Neutrophil (primary cell): ENCODE data around the gene TXNDC2.

Source experiments
- H3K27ac ChIP-seq: fragments of 200-600 bp; sonication (generic); 2 replicates; pipeline ENCODE4 v1.5.1; 2016; ENCODE audit warnings: mild to moderate bottlenecking, moderate library complexity
- H3K27me3 ChIP-seq: fragments of 200-600 bp; sonication (generic); 2 replicates; pipeline ENCODE4 v1.6.0; 2016; ENCODE audit warnings: mild to moderate bottlenecking
- H3K36me3 ChIP-seq: fragments of 200-600 bp; sonication (generic); 2 replicates; pipeline ENCODE4 v1.5.1; 2017
- H3K4me1 ChIP-seq, 2 experiments: fragments of 200-600 bp in 1 of 2; sonication (generic) in 1 of 2; 1 replicate in 1 of 2; 2 replicates in 1 of 2; pipeline versions ENCODE4 v1.5.1 to v1.6.1; 2013 to 2016; ENCODE audit warnings: low read depth in 1 of 2, low read length in 1 of 2, mild to moderate bottlenecking in 1 of 2, moderate library complexity in 1 of 2; ENCODE audit not compliant: control insufficient read depth in 1 of 2, insufficient read depth in 1 of 2
- H3K4me3 ChIP-seq, 2 experiments: fragments of 200-600 bp in 1 of 2; sonication (generic) in 1 of 2; 1 replicate in 1 of 2; 2 replicates in 1 of 2; pipeline ENCODE4 v1.5.1; 2013 to 2016; ENCODE audit warnings: low read depth in 1 of 2, low read length in 1 of 2, mild to moderate bottlenecking in 1 of 2, moderate library complexity in 1 of 2
- H3K9me3 ChIP-seq: fragments of 200-600 bp; sonication (generic); 2 replicates; pipeline ENCODE4 v1.5.1; 2016
- TF ChIP-seq, protein P1 (sequence below): fragments of 200-600 bp; sonication (generic); IDR thresholded peaks from 2 replicates; pipeline ENCODE4 v1.5.1; 2016; ENCODE audit warnings: antibody characterized with exemption

TXNDC2 gene

GRCh38 chr18:9867071-9867594 is 18.6 kb upstream of the TXNDC2 start:
- TF ChIP-seq, protein P1, sequence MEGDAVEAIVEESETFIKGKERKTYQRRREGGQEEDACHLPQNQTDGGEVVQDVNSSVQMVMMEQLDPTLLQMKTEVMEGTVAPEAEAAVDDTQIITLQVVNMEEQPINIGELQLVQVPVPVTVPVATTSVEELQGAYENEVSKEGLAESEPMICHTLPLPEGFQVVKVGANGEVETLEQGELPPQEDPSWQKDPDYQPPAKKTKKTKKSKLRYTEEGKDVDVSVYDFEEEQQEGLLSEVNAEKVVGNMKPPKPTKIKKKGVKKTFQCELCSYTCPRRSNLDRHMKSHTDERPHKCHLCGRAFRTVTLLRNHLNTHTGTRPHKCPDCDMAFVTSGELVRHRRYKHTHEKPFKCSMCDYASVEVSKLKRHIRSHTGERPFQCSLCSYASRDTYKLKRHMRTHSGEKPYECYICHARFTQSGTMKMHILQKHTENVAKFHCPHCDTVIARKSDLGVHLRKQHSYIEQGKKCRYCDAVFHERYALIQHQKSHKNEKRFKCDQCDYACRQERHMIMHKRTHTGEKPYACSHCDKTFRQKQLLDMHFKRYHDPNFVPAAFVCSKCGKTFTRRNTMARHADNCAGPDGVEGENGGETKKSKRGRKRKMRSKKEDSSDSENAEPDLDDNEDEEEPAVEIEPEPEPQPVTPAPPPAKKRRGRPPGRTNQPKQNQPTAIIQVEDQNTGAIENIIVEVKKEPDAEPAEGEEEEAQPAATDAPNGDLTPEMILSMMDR: no peak
- Histone ChIP-seq H3K9me3 (no peaks in the 10 kb centered on the region), H3K4me1 (peaks cover 30 to 35% of the 10 kb centered on the region in 2 experiments)

GRCh38 chr18:9868857-9869714 is 16.7 kb upstream of the TXNDC2 start:
- H3K4me3 ChIP-seq: peak overlapping the region in 1 of 2 experiments; percentile 3
- TF ChIP-seq, protein P1: no peak
- H3K9me3 ChIP-seq: no peaks in the 10 kb centered on the region
- H3K27ac ChIP-seq: peak overlapping the region; percentile 68
- no peaks in the 10 kb centered on the region for H3K27me3 ChIP-seq
- H3K4me1 ChIP-seq: peaks cover 26 to 31% of the 10 kb centered on the region in 2 experiments
- no peaks in the 10 kb centered on the region for H3K36me3 ChIP-seq

More at GRCh38 chr18:9867071-9867594, 18.6 kb upstream of the TXNDC2 start:
- H3K4me3 ChIP-seq: no peak overlapping the region
- no peak overlapping the region for H3K27ac ChIP-seq
- no peaks in the 10 kb centered on the region for H3K27me3 ChIP-seq
- H3K36me3 ChIP-seq: peaks cover 11% of the 10 kb centered on the region

GRCh38 chr18:9869715-9870430 is 15.9 kb upstream of the TXNDC2 start:
- Histone ChIP-seq H3K4me1 (peaks cover 26 to 31% of the 10 kb centered on the region in 2 experiments), H3K9me3 (no peaks in the 10 kb centered on the region), H3K36me3 (no peaks in the 10 kb centered on the region), H3K4me3 (peak overlapping the region; percentile 3 to 21), H3K27ac (peak overlapping the region; percentile 68), H3K27me3 (no peaks in the 10 kb centered on the region)
- TF ChIP-seq, protein P1: no peak

GRCh38 chr18:9870431-9871008 is 15.3 kb upstream of the TXNDC2 start:
- Histone ChIP-seq H3K9me3 (no peaks in the 10 kb centered on the region), H3K27ac (peak overlapping the region; percentile 68), H3K27me3 (no peaks in the 10 kb centered on the region), H3K4me3 (peak overlapping the region in 1 of 2 experiments; percentile 3), H3K36me3 (no peaks in the 10 kb centered on the region), H3K4me1 (peaks cover 26 to 31% of the 10 kb centered on the region in 2 experiments)
- TF ChIP-seq, protein P1: no peak

DNA sequence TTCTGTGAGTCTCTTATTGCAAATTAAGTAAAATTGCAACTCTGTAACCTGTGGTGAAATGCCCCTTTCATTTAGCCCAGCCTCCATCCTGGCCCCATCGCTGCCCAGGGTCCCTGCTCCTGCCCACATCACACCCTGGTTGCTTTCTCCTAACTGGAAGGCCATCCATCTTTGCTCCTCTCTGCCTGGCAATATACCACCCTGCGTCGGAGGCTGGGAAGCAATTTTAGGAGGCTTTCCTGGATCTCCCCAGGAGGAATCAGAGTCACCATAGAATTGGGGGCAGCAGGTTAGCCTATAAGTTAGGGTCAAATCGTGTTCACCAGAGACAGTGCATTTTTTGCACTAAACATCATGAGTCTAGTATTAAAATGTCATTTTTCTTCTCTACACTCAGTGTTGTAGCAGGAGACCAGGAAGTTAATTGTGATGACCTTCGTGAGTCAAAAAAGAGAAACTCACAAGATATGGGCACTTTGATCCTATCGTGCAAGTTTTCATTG is 14.5 kb upstream of the TXNDC2 start:
- no peaks in the 10 kb centered on the region for H3K9me3 ChIP-seq
- TF ChIP-seq, protein P1: no peak
- H3K4me3 ChIP-seq: no peak overlapping the region
- H3K4me1 ChIP-seq: peaks cover 26 to 31% of the 10 kb centered on the region in 2 experiments
- no peaks in the 10 kb centered on the region for H3K27me3 ChIP-seq
- no peak overlapping the region for H3K27ac ChIP-seq
- no peaks in the 10 kb centered on the region for H3K36me3 ChIP-seq
